ENCODE results near the gene SH2B3. TPM values are rescaled to one million over a fixed set of nuclear protein-coding genes. Genes with fewer than 3 reads are reported as not detected.

Gene SH2B3
- total and polyA plus RNA-seq, 9 of the 15 experiments (the other 6 are each of a cell fraction or from before 2014, with no cell fraction given): 10.8 to 75.3 (median 37.4) TPM

GRCh38 chr12:111411185-111411764 lies 5.6 kb downstream of the SH2B3 start:
- in situ Hi-C loops (cut with MboI): no loop called here
- Histone ChIP-seq H3K79me2 (ENCODE audit: control insufficient read depth, insufficient read depth, low read length) (peaks cover 98% of the 10 kb centered on the region), H3K9me1 (ENCODE audit: control insufficient read depth, insufficient read depth, low read length) (peaks cover 24% of the 10 kb centered on the region), H2AFZ (ENCODE audit: low read depth, low read length) (no peak overlapping the region), H3K4me1 (replicated peaks in 1 of 2; ENCODE audit: control insufficient read depth in 2 of 2, insufficient read depth in 2 of 2, low read length in 2 of 2) (peaks cover 65 to 73% of the 10 kb centered on the region in 2 experiments), H3K4me2 (ENCODE audit: insufficient read depth, low read length) (peak overlapping the region; percentile 27), H3K9ac (ENCODE audit: insufficient read depth in 1 of 2, low read depth in 2 of 2, low read length in 2 of 2) (peak overlapping the region; percentile 80 to 90), H3K4me3 (no peak overlapping the region), H3K27ac (ENCODE audit: extremely low read depth, low read depth, low read length) (peak overlapping the region; percentile 92), H3K27me3 (ENCODE audit: control insufficient read depth in 2 of 2, insufficient read depth in 2 of 2, low read length in 2 of 2) (no peaks in the 10 kb centered on the region), H4K20me1 (replicated peaks; ENCODE audit: control insufficient read depth, insufficient read depth, low read length) (peaks cover 68% of the 10 kb centered on the region), H3K36me3 (ENCODE audit: control insufficient read depth, insufficient read depth, low read length) (peaks cover 72% of the 10 kb centered on the region), H3K9me3 (replicated peaks; ENCODE audit: control insufficient read depth, insufficient read depth, low read depth, low read length) (no peaks in the 10 kb centered on the region)
- intact Hi-C loops (cut with micrococcal nuclease): no loop called here
- 73% methylated on average over 8 of the region's 8 CpGs for WGBS (ENCODE audit: insufficient coverage, low coverage, missing lambda C conversion rate)
- FAIRE-seq (no peak), ATAC-seq (no peak), DNase-seq (ENCODE audit: extremely low read depth in 1 of 4, low spot score in 3 of 4) (no peak)
- no TSS peak for BruUV-seq (replicated peaks)
- ChIA-PET POLR2A (interaction anchor here (0.6 to 4.0 kb wide), 4 partner anchors 14 to 1940 kb away, joined by 3 to 24 read pairs (median 8); no protein-coding TSS in a partner anchor), CTCF (ENCODE audit: low intra/inter-chr PET ratio) (interaction anchor here (0.6 kb wide), 1 partner anchor 14 kb away, joined by 3 read pairs; no protein-coding TSS in a partner anchor)
- TF ChIP-seq SMARCA5 (IDR thresholded peaks at IDR 0.05) (peak; percentile 15; the same call in 1 of the 2 replicates), SP1 (CRISPR knock-in tag; IDR thresholded peaks at IDR 0.05) (0 out of 2 replicates have a peak, but pooled peaks have one; percentile 40), POLR2G (IDR thresholded peaks at IDR 0.05; ENCODE audit: low read depth, low read length) (0 out of 2 replicates have a peak, but pooled peaks have one; percentile 37), MCM2 (IDR thresholded peaks at IDR 0.05; ENCODE audit: low read depth) (no peak)
